ENCODE data around the gene CENPH.

- TF ChIP-seq CTCF (IDR thresholded peaks at IDR 0.05; ENCODE audit: low read depth, low read length, missing input control) (no peak), MAX (IDR thresholded peaks at IDR 0.05) (no peak), FOXA1 (IDR thresholded peaks at IDR 0.05) (no peak), REST (IDR thresholded peaks at IDR 0.05) (no peak), RAD21 (IDR thresholded peaks at IDR 0.05) (no peak), SP1 (IDR thresholded peaks at IDR 0.05) (no peak), EGR1 (IDR thresholded peaks at IDR 0.05; ENCODE audit: low read depth in 2 of 2) (no peak), YY1 (IDR thresholded peaks at IDR 0.05) (no peak), ATF3 (IDR thresholded peaks at IDR 0.05) (no peak), TAF1 (conservative IDR thresholded peaks at IDR 0.05) (no peak), HNF4A (conservative IDR thresholded peaks at IDR 0.05) (no peak), GABPA (IDR thresholded peaks at IDR 0.05 in 1 of 2, conservative IDR thresholded peaks at IDR 0.05 in 1 of 2) (no peak), ZBTB33 (IDR thresholded peaks at IDR 0.05) (no peak)
Observed at GRCh38 chr5:69188811-69189161, 597 bp upstream of the CENPH start.

All from liver (tissue), 3 donors.